Mucosa of stomach (tissue), 1 donor: ENCODE measurements around the gene MECP2.

Experiments
- H3K27me3 ChIP-seq: one replicate; pipeline ENCODE4 v1.7.0; 2013; ENCODE audit warnings: mild to moderate bottlenecking, low read length; ENCODE audit not compliant: control insufficient read depth, insufficient read depth
- H3K36me3 ChIP-seq: one replicate; pipeline ENCODE4 v1.7.0; 2013; ENCODE audit warnings: low read length; ENCODE audit not compliant: control insufficient read depth, insufficient read depth
- H3K4me1 ChIP-seq: one replicate; pipeline ENCODE4 v1.7.0; 2013; ENCODE audit warnings: mild to moderate bottlenecking, low read length; ENCODE audit not compliant: control insufficient read depth, insufficient read depth
- H3K4me3 ChIP-seq: one replicate; pipeline ENCODE4 v1.7.0; 2013; ENCODE audit warnings: low read length
- H3K9ac ChIP-seq: one replicate; pipeline ENCODE4 v1.7.0; 2013; ENCODE audit warnings: mild to moderate bottlenecking, low read length, moderate library complexity
- H3K9me3 ChIP-seq: one replicate; pipeline ENCODE4 v1.7.0; 2013; ENCODE audit warnings: mild to moderate bottlenecking, low read length, moderate library complexity; ENCODE audit not compliant: control insufficient read depth
- donor health status: Pancreatic carcinoma.

MECP2 gene

DNA sequence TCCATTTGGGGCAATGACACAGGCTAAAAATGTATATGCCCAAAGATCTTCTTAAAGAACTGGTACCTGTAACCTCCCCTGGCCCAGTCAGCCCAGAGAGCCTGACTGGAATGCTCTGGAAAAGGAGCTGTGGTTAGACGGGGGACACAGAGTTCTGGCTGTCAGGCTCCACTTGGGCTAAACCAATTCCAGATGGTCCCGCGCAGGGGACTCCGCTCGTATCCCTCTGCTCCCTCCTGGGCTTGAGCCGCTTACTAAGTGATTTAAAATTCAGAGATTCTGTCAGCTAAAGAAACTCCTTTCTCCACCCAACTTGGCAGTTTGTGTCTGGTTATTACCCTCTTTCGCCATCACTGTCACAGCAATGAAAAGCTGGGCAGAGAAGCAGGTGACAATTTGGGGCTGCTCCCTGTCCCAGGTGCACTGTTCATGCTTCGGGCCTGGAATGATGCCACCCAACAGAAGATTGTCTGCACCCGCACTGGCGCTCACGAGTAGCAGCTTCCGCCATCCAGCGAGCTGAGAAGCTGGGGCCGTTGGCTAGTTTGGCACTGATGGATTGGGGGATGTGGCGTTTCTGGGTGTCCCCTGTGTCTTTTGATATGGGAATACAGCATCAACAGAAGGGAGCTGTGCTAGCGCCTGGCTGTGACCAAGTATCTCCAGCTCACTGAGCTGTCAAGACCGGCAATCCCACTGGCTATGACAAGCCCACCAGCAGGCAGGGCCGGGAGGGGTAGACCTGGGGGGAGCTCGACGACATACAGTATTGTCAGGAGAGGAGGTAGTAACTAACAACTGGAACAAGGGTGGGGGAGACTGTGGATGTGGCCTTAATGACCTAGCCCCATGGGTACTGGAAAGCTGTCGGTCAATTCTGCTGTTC lies 71.1 kb downstream of the MECP2 start:
- Histone ChIP-seq H3K4me1 (peaks cover 16% of the 10 kb centered on the region), H3K36me3 (peaks cover 6% of the 10 kb centered on the region), H3K9me3 (no peaks in the 10 kb centered on the region), H3K4me3 (no peak overlapping the region), H3K27me3 (no peaks in the 10 kb centered on the region), H3K9ac (no peak overlapping the region)

DNA sequence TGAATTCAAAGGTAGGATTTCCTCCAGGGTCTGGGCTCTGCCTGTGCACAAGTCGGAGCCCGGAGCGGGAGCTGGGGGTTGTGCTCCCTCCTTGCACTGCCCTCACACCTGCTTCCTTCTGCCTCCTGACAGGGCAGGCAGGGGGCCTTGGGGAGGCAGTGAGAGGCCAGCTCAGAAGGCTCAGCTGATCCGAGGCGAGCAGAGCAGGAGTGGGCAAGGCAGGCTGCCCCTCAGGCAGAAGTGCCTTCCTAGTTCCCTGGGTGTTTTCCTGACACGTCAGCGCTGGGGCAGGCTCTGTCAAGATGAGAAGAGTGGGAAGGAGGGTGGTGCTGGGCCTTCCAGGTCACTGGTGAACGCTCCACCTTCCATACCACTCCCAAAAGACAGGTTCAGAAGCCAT lies 72.3 kb downstream of the MECP2 start:
- no peaks in the 10 kb centered on the region for H3K27me3 ChIP-seq
- no peaks in the 10 kb centered on the region for H3K9me3 ChIP-seq
- no peak overlapping the region for H3K4me3 ChIP-seq
- H3K4me1 ChIP-seq, result peaks cover 21% of the 10 kb centered on the region
- peaks cover 6% of the 10 kb centered on the region for H3K36me3 ChIP-seq
- H3K9ac ChIP-seq, result no peak overlapping the region

DNA sequence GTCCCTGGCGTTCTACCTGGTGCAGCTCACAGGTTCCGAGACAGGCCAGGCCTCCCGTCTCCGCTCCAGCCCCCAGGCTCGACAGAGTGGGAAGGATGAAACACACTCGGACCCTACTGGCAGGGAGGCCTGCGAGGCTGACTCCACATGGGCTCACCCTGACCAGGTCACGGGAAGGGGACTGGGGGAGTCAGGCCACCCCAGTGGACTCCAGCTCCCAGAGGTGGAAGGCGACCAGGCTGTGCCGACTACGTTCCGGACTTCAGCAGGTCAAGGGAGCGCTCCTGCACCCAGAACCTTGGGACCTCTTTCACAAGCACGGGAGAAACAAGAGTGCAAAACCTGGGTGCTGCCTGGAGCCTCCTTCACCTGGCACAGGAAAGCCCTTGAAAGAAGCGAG lies 73.2 kb downstream of the MECP2 start:
- H3K4me3 ChIP-seq, result no peak overlapping the region
- H3K9ac ChIP-seq, result no peak overlapping the region
- no peaks in the 10 kb centered on the region for H3K9me3 ChIP-seq
- peaks cover 14% of the 10 kb centered on the region for H3K4me1 ChIP-seq
- H3K36me3 ChIP-seq, result peaks cover 1% of the 10 kb centered on the region
- H3K27me3 ChIP-seq, result no peaks in the 10 kb centered on the region

DNA sequence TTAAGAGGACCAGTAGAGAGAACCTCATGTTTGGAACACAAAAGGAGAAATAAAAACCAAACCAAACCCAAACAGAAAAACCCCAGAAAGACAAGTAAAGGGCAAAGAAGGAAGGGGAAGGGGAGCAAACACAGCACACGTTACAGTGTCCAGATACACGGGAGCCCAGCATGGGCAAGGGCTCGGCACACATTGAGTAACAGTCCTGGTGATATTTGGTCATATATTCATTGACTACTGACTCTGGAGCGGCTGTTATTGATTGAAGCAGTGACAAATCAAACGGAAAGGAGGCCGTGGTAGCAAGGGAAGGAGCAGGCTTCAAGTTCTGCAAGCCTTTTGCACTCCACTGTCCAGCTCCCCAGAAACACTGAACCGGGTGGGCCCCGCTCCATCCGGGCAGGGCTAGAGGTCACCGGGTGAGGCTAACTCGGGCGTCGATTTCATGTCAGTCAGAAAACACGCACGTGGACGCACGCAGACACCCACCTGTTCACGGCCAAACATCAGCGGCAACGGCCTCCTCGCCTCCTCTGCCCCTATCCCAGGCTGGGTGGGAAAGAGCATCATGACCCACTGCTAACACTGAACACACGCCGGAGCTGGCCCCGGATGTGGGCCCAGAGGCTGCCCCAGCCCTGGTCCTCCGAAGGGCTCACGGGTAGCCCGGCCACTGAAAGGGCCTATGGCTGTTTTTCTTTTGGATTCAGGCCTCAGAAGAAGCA lies 74.1 kb downstream of the MECP2 start:
- Histone ChIP-seq H3K36me3 (no peaks in the 10 kb centered on the region), H3K4me1 (peaks cover 8% of the 10 kb centered on the region), H3K4me3 (no peak overlapping the region), H3K9me3 (no peaks in the 10 kb centered on the region), H3K9ac (no peak overlapping the region), H3K27me3 (no peaks in the 10 kb centered on the region)

DNA sequence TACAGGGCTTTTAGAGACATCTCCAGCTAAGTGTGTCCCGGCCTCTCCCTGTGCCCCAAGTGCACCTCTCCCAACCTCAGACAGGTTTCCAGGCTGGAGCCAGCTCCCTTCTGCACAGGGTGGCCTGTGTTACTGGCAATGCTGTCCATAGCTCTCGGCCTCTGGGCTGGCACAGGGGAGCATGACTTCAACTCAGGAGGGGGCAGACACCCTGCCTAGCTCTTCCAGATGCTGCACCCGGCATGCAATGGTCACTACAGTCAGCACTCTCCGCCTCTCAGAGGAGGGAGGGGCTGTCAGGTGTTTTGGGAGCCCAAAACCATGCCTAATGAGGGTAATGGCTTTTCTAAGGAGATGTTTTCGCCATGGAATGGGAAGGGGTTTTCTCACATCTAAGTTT lies 75.4 kb downstream of the MECP2 start:
- H3K9ac ChIP-seq, result no peak overlapping the region

DNA sequence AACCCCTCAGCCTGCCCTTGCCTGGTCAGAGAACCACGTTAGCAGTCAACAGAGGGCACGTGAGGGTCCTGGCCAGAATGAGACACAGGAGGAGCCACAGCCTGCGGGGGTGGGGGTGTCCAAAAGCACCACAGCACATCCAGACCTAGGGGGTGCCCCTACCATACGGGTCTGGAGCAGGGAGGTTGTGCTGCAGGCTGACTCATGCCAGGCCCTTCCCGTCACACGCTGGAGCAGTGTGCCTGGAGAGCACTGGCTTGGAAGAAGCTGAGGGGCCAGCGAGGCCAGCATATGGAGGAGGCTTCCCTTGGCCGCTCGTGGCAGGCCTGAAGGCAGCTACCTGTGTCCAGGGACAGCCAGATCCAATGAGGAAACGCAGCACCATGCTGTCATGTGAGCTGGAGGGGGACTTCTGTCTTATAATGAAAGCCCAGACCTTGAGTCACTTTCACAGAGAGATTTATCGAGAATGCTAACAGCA lies 76.3 kb downstream of the MECP2 start:
- Histone ChIP-seq H3K4me1 (peaks cover 13% of the 10 kb centered on the region), H3K9me3 (no peaks in the 10 kb centered on the region), H3K27me3 (no peaks in the 10 kb centered on the region), H3K36me3 (no peaks in the 10 kb centered on the region), H3K9ac (no peak overlapping the region), H3K4me3 (no peak overlapping the region)

More for the DNA sequence above, 75.4 kb downstream of the MECP2 start:
- no peaks in the 10 kb centered on the region for H3K27me3 ChIP-seq
- H3K36me3 ChIP-seq, result no peaks in the 10 kb centered on the region
- peaks cover 13% of the 10 kb centered on the region for H3K4me1 ChIP-seq
- H3K9me3 ChIP-seq, result no peaks in the 10 kb centered on the region
- no peak overlapping the region for H3K4me3 ChIP-seq

DNA sequence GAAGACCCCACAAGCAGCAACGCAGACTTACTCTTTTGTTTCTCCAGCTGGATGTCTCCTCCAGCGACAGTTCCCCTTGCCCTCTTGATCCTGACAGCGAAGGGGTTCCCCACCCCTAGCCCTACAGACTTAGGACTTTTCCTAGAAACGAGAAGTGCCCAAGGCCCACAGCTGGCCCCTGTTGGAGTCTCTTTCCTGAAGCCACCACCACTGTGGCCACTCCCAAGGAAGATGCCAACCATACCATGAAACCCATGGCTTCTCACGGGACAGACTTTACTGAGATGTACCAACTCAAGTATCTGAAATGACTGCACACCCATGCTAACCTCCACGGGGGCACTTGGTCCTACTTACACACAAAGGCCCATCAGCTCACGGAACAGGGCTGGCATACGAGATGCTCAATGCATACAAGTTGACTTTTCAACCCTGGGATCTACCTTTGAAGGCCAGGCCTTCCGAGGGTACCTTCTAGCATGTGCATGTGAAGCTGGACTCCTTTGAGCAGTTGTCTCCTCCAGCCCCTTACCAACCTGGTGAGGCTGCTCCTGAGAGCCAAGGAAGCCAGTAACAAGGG lies 76.9 kb downstream of the MECP2 start:
- no peaks in the 10 kb centered on the region for H3K36me3 ChIP-seq
- H3K4me1 ChIP-seq, result peaks cover 13% of the 10 kb centered on the region
- peak overlapping the region; percentile 66 for H3K9ac ChIP-seq
- H3K4me3 ChIP-seq, result peak overlapping the region; percentile 36
- H3K9me3 ChIP-seq, result no peaks in the 10 kb centered on the region
- H3K27me3 ChIP-seq, result no peaks in the 10 kb centered on the region

DNA sequence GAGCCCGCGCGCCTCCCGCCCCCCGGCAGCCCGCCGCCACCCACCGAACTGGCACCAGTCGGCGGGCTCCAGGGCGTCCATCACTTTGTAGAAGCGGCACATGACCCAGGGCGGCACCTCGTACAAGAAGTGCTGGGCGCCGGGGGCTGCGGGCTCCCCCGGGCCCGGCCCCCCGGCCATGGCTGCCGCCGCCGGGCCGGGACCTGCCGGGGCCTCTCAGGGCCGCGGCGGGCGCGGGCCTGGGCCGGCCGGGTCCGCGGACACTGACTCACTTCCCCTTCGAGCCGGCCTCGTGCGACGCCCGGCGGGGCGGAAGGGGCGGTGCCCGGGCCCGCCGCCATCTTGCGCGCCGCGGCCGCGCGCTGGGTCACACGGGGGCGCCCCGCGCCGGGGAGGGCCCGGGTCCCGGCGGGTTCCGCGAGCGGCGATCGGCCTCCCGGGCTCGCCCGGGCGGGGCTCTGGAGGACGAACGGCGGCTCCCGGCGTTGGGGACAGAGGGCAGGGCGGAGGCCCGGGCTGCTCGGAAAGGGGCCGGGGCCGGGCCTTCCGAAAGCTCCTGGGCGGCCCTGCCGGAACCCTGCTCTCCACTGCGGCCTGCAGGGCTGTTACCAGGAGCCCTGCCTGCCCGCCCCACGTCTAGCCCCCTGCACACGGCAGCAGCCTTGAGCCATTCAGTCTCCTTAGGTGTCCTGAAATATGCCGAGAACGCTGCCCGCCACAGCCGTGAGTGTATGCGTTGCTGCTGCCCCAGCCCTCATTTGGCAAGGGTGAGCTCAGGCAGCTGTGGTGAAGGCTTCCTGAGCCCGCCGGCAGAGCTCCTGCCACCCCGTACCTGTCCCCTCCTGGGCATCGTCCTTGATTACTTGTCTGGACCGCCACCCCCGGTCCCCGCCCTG lies 77.6 kb downstream of the MECP2 start, which contains the start of gene IRAK1:
IRAK1 (minus strand) TSS at position 270 of the 896 bp plus-strand sequence; CDS start at position 180, 90 bp downstream.
- H3K4me3 ChIP-seq, result peak within 1 kb of the TSS; percentile 56
- H3K27me3 ChIP-seq, result no peaks in the 10 kb centered on the region
- H3K9ac ChIP-seq, result peak within 1 kb of the TSS; percentile 74
- no peaks in the 10 kb centered on the region for H3K36me3 ChIP-seq
- peaks cover 13% of the 10 kb centered on the region for H3K4me1 ChIP-seq
- no peaks in the 10 kb centered on the region for H3K9me3 ChIP-seq

DNA sequence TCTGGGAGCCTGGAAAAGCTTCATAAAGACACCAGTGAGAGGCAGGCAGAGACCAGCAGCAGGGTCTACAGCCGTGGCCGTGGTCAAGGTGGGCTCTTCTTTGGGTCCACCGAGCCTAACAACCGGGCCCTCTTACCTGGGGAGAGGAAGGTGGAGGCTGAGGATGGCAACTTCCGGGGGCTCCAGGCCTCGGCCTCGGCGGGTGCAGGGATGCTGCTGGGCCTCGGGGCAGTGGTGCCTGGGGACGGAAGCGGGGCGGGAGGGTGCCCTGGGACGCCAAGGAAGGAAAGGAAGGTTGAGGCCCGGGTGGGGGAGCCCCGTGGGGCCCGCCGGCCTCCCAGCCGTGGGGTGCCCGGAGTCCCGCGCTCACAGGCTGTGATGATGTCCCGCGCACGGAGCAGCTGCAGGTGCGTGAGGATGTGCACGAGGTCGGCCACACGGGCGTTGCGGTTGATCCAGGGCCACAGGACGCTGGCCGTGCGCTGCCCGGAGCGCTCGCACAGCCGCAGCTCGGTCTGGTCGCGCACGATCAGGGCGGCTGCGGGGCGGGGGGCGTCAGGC lies 78.4 kb downstream of the MECP2 start:
- Histone ChIP-seq H3K4me3 (peak overlapping the region; percentile 56), H3K36me3 (no peaks in the 10 kb centered on the region), H3K4me1 (peaks cover 13% of the 10 kb centered on the region), H3K27me3 (no peaks in the 10 kb centered on the region), H3K9ac (peak overlapping the region; percentile 74), H3K9me3 (no peaks in the 10 kb centered on the region)

DNA sequence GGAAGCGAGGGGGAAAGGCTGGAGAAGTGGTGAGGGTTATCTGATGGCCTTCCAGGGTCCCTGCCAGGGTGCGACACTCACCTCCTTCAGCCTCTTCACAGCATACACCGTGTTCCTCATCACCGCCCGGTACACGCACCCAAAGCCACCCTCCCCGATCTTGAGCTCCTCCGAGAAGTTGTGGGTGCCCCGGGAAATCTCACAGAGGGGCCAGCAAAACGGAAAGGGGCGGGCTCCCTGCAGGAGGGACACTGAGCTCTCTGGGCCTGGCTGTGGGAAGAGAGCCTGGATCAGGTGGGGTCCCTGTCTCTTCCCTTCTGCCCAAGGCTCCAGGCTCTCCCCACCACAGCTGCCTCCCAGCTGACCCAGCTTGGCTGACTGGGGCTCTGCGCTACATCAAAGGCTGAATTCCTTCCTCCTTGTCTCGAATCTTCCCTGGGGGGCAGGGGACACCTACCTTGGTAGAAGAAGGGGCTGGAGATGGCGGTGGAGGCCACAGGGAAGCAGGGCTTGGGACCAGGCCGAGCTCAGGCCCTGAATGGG lies 78.9 kb downstream of the MECP2 start:
- peak overlapping the region; percentile 74 for H3K9ac ChIP-seq
- no peaks in the 10 kb centered on the region for H3K27me3 ChIP-seq
- H3K36me3 ChIP-seq, result no peaks in the 10 kb centered on the region
- peaks cover 13% of the 10 kb centered on the region for H3K4me1 ChIP-seq
- H3K4me3 ChIP-seq, result peak overlapping the region; percentile 56
- no peaks in the 10 kb centered on the region for H3K9me3 ChIP-seq
